ENCODE measurements around the gene PAIP2. TPM values are rescaled to one million over a fixed set of nuclear protein-coding genes. Genes with fewer than 3 reads are reported as not detected.

Gene PAIP2
- total and polyA plus RNA-seq, 3 donors from 2014 or later = 142 to 297 (median 150) TPM

GRCh38 chr5:139414581-139415130 is 73.0 kb downstream of the PAIP2 start:
- WGBS, 2 donors = 84 to 87% methylated on average over 9 of the region's 9 CpGs
- H3K4me3 ChIP-seq = no peak overlapping the region
- no peak for DNase-seq
- intact Hi-C loops (cut with DNase I; ENCODE audit: low total_unique reads) = no loop called here
- no peak for TF ChIP-seq POLR2A (IDR thresholded peaks at IDR 0.05)
- TF ChIP-seq CTCF (IDR thresholded peaks at IDR 0.05) = no peak
- H3K36me3 ChIP-seq (ENCODE audit: low read depth, missing control alignments) = no peaks in the 10 kb centered on the region
- H3K9me3 ChIP-seq = no peaks in the 10 kb centered on the region
- H3K27ac ChIP-seq = no peak overlapping the region
- no peaks in the 10 kb centered on the region for H3K27me3 ChIP-seq
- peaks cover 10% of the 10 kb centered on the region for H3K4me1 ChIP-seq

GRCh38 chr5:139415221-139415861 is 73.7 kb downstream of the PAIP2 start:
- intact Hi-C loops (cut with DNase I; ENCODE audit: low total_unique reads) = no loop called here
- Histone ChIP-seq H3K36me3 (ENCODE audit: low read depth, missing control alignments) (no peaks in the 10 kb centered on the region), H3K9me3 (no peaks in the 10 kb centered on the region), H3K27ac (no peak overlapping the region), H3K27me3 (no peaks in the 10 kb centered on the region), H3K4me1 (peaks cover 10% of the 10 kb centered on the region), H3K4me3 (no peak overlapping the region)
- WGBS, 2 donors = 75 to 87% methylated on average over 8 of the region's 8 CpGs
- no peak for DNase-seq
- TF ChIP-seq CTCF (IDR thresholded peaks at IDR 0.05) = no peak
- no peak for TF ChIP-seq POLR2A (IDR thresholded peaks at IDR 0.05)

GRCh38 chr5:139415869-139416268 is 74.2 kb downstream of the PAIP2 start:
- no peak for TF ChIP-seq POLR2A (IDR thresholded peaks at IDR 0.05)
- no peak for TF ChIP-seq CTCF (IDR thresholded peaks at IDR 0.05)
- intact Hi-C loops (cut with DNase I; ENCODE audit: low total_unique reads) = no loop called here
- no peaks in the 10 kb centered on the region for H3K36me3 ChIP-seq (ENCODE audit: low read depth, missing control alignments)
- no peak overlapping the region for H3K27ac ChIP-seq
- H3K27me3 ChIP-seq = no peaks in the 10 kb centered on the region
- no peak overlapping the region for H3K4me3 ChIP-seq
- H3K4me1 ChIP-seq = peaks cover 10% of the 10 kb centered on the region
- H3K9me3 ChIP-seq = no peaks in the 10 kb centered on the region
- no peak for DNase-seq

- TF ChIP-seq CTCF (IDR thresholded peaks at IDR 0.05) = no peak
- no peak for TF ChIP-seq POLR2A (IDR thresholded peaks at IDR 0.05)
- no peak for DNase-seq
- Histone ChIP-seq H3K27ac (no peak overlapping the region), H3K4me3 (no peak overlapping the region), H3K4me1 (peaks cover 10% of the 10 kb centered on the region), H3K36me3 (ENCODE audit: low read depth, missing control alignments) (no peaks in the 10 kb centered on the region), H3K27me3 (no peaks in the 10 kb centered on the region), H3K9me3 (no peaks in the 10 kb centered on the region)
- intact Hi-C loops (cut with DNase I; ENCODE audit: low total_unique reads) = no loop called here
- 77 to 83% methylated on average over 3 to 9 of the region's 9 CpGs for WGBS, 2 donors
These were observed 75.0 kb downstream of the PAIP2 start for GRCh38 chr5:139416651-139417050.

- TF ChIP-seq POLR2A (IDR thresholded peaks at IDR 0.05) (no peak), CTCF (IDR thresholded peaks at IDR 0.05) (no peak)
- Histone ChIP-seq H3K27ac (no peak overlapping the region), H3K36me3 (ENCODE audit: low read depth, missing control alignments) (no peaks in the 10 kb centered on the region), H3K4me1 (peaks cover 10% of the 10 kb centered on the region), H3K9me3 (no peaks in the 10 kb centered on the region), H3K27me3 (no peaks in the 10 kb centered on the region), H3K4me3 (no peak overlapping the region)
- intact Hi-C loops (cut with DNase I; ENCODE audit: low total_unique reads) = no loop called here
- no peak for DNase-seq
- 53 to 56% methylated on average over 4 of the region's 4 CpGs for WGBS, 2 donors
These were observed 75.6 kb downstream of the PAIP2 start for GRCh38 chr5:139417214-139417613.

All from testis (tissue), 3 donors.